ENCODE results near the gene ANKRD6.

DNA sequence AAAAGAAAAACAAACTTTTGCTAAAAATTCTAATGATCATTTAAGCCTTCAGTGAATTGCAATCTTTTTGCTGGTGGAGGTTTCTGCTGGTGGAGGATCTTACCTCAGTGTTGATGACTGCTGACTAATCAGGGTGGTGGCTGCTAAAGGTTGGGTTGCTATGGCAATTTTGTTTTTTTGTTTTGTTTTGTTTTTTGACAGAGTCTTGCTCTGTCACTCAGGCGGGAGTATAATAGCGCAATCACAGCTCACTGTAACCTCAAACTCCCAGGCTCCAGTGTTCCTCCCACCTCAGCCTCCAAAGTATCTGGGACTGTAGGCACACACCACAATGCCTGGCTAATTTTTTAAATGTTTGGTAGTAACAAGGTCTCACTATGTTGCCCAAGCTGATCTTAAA lies 94.7 kb downstream of the ANKRD6 start:
- TF ChIP-seq, protein P1, sequence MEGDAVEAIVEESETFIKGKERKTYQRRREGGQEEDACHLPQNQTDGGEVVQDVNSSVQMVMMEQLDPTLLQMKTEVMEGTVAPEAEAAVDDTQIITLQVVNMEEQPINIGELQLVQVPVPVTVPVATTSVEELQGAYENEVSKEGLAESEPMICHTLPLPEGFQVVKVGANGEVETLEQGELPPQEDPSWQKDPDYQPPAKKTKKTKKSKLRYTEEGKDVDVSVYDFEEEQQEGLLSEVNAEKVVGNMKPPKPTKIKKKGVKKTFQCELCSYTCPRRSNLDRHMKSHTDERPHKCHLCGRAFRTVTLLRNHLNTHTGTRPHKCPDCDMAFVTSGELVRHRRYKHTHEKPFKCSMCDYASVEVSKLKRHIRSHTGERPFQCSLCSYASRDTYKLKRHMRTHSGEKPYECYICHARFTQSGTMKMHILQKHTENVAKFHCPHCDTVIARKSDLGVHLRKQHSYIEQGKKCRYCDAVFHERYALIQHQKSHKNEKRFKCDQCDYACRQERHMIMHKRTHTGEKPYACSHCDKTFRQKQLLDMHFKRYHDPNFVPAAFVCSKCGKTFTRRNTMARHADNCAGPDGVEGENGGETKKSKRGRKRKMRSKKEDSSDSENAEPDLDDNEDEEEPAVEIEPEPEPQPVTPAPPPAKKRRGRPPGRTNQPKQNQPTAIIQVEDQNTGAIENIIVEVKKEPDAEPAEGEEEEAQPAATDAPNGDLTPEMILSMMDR (IDR thresholded peaks at IDR 0.05): no peak
- no peak for TF ChIP-seq POLR2A (IDR thresholded peaks at IDR 0.05)

Measured in right lobe of liver (tissue), 4 donors.